BE2C (cell line): ENCODE measurements around the gene ADCY1.

ENCODE experiments used
- DNase-seq: peaks from one replicate; pipeline ENCODE4 v3.0.0-alpha.2; 2020
- H3K27me3 ChIP-seq: fragments of 250-450 bp; sonication (Bioruptor Pico); 2 replicates; pipeline ENCODE4 v1.5.1; 2020; ENCODE audit warnings: mild to moderate bottlenecking
- H3K36me3 ChIP-seq: fragments of 250-450 bp; sonication (Bioruptor Pico); 2 replicates; pipeline ENCODE4 v1.5.1; 2020; ENCODE audit warnings: mild to moderate bottlenecking
- H3K4me1 ChIP-seq: fragments of 250-450 bp; sonication (Bioruptor Pico); 2 replicates; pipeline ENCODE4 v1.5.1; 2020
- H3K4me3 ChIP-seq: 2 replicates; pipeline ENCODE4 v1.5.1; 2011; ENCODE audit warnings: low read depth, low read length
- H3K9me3 ChIP-seq: fragments of 250-450 bp; sonication (Bioruptor Pico); 2 replicates; pipeline ENCODE4 v1.5.1; 2020
- CTCF ChIP-seq: IDR thresholded peaks from 2 replicates; pipeline ENCODE4 v1.5.1; 2012; ENCODE audit warnings: mild to moderate bottlenecking, low read depth, low read length

The ADCY1 gene

GRCh38 chr7:45703911-45704682, 129.9 kb downstream of the ADCY1 start:
- no peak for DNase-seq
- no peaks in the 10 kb centered on the region for H3K36me3 ChIP-seq
- H3K9me3 ChIP-seq, result no peaks in the 10 kb centered on the region
- no peak for TF ChIP-seq CTCF
- no peaks in the 10 kb centered on the region for H3K27me3 ChIP-seq
- H3K4me1 ChIP-seq, result no peaks in the 10 kb centered on the region
- H3K4me3 ChIP-seq, result no peak overlapping the region

- Histone ChIP-seq H3K4me1 (no peaks in the 10 kb centered on the region), H3K36me3 (no peaks in the 10 kb centered on the region), H3K4me3 (no peak overlapping the region), H3K9me3 (no peaks in the 10 kb centered on the region), H3K27me3 (no peaks in the 10 kb centered on the region)
- TF ChIP-seq CTCF, result no peak
- no peak for DNase-seq
Measured at GRCh38 chr7:45704683-45705016, 130.5 kb downstream of the ADCY1 start.

GRCh38 chr7:45708046-45708950, 134.1 kb downstream of the ADCY1 start:
- H3K4me1 ChIP-seq, result no peaks in the 10 kb centered on the region
- no peak overlapping the region for H3K4me3 ChIP-seq
- TF ChIP-seq CTCF, result no peak
- no peaks in the 10 kb centered on the region for H3K27me3 ChIP-seq
- no peaks in the 10 kb centered on the region for H3K36me3 ChIP-seq
- no peak for DNase-seq
- no peaks in the 10 kb centered on the region for H3K9me3 ChIP-seq

GRCh38 chr7:45709168-45710042, 135.2 kb downstream of the ADCY1 start:
- no peak for DNase-seq
- H3K36me3 ChIP-seq, result no peaks in the 10 kb centered on the region
- no peak for TF ChIP-seq CTCF
- H3K27me3 ChIP-seq, result no peaks in the 10 kb centered on the region
- no peaks in the 10 kb centered on the region for H3K4me1 ChIP-seq
- no peak overlapping the region for H3K4me3 ChIP-seq
- no peaks in the 10 kb centered on the region for H3K9me3 ChIP-seq

- DNase-seq, result no peak
- H3K4me3 ChIP-seq, result no peak overlapping the region
- H3K27me3 ChIP-seq, result no peaks in the 10 kb centered on the region
- no peaks in the 10 kb centered on the region for H3K9me3 ChIP-seq
- no peak for TF ChIP-seq CTCF
- no peaks in the 10 kb centered on the region for H3K36me3 ChIP-seq
- H3K4me1 ChIP-seq, result no peaks in the 10 kb centered on the region
Measured at GRCh38 chr7:45710271-45711160, 136.3 kb downstream of the ADCY1 start.
